ENCODE data around the gene NFKBIE.
A peak's percentile ranks its signal among the peaks of the same experiment; 100 is the strongest.

NFKBIE gene

DNA sequence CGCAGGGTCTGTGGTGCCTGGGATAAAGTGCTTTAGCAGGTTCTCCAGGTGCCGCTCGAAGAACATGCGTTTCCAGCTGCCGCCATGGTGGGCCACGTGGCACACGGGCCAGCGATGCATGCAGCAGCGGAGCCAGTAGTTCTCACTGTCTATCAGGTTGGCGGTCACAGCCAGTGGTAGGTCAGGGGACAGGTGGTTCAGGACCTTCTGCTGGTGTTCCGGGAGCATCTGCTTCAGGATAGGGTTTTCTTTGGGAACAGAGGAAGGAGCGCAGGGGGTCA lies 20.9 kb upstream of the NFKBIE start:
- Histone ChIP-seq H3K27me3 (ENCODE audit: low read depth) (peaks cover 50% of the 10 kb centered on the region), H3K4me1 (no peaks in the 10 kb centered on the region), H3K4me3 (no peak overlapping the region), H3K9me3 (no peaks in the 10 kb centered on the region), H3K36me3 (replicated peaks) (no peaks in the 10 kb centered on the region)
- DNase-seq (ENCODE audit: low spot score in 2 of 2), result no peak
- in situ Hi-C loops (cut with MboI; ENCODE audit: low sequenced_read_pairs), result no loop called here

DNA sequence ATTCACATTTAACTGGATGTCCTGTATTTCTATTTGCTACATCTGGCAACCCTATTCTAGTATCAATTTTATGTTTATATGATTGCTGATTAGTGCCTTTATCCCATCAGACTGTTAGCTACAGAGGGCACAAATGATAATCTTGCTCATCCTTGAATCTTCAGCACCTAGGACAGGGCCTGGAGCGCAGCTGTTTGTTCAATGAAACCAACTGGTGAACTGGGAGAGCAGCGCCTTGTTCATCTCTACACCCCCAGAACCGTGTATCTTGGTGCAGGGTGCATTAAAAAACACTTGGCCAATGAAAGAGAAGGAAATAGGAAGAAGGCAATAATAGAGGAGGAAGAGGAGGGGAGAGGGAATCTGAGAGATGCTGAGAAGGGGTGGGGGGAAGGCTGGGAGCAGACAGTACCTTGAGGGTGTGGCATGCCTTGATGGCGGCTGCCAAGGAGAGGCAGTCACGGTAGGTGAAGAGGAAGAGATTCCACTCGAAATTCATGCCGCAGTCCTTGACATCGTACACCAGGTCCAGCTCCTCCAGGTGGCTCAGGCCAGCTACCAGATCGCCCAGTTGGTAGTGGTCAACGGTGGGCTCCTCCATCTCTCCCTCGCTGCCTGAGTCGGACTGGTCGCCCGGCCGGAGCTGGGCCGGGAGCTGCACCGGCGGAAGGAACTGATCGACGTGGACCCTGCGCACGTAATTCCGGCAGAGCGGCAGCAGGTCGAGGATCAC lies 20.4 kb upstream of the NFKBIE start:
- peak in 1 of 2 experiments; percentile 44 for DNase-seq (ENCODE audit: low spot score in 2 of 2)
- in situ Hi-C loops (cut with MboI; ENCODE audit: low sequenced_read_pairs), result no loop called here

DNA sequence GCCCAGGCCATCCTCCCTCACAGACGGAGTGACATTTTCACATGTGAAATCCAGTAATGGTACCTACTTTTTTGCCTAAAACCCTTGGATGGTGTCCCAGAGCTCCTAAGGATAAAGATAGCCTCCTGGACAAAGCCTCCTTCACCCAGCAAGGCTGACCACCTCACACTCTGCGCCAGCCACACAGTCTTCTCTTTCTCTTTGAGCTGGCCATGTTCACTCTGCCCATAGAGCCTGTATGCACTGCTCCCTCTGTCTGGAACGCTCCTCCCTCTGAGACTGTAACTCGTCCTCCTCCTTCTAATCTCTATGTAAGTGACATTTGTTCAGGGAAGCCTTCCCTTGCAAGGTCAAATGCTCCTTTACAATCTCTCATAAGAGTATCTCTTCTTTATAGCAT lies 19.5 kb upstream of the NFKBIE start:
- no peaks in the 10 kb centered on the region for H3K4me1 ChIP-seq
- H3K36me3 ChIP-seq (replicated peaks), result no peaks in the 10 kb centered on the region
- in situ Hi-C loops (cut with MboI; ENCODE audit: low sequenced_read_pairs), result no loop called here

More for the DNA sequence above, 20.4 kb upstream of the NFKBIE start:
- Histone ChIP-seq H3K36me3 (replicated peaks) (no peaks in the 10 kb centered on the region), H3K27me3 (ENCODE audit: low read depth) (peaks cover 45% of the 10 kb centered on the region), H3K4me1 (no peaks in the 10 kb centered on the region), H3K4me3 (no peak overlapping the region), H3K9me3 (no peaks in the 10 kb centered on the region)

DNA sequence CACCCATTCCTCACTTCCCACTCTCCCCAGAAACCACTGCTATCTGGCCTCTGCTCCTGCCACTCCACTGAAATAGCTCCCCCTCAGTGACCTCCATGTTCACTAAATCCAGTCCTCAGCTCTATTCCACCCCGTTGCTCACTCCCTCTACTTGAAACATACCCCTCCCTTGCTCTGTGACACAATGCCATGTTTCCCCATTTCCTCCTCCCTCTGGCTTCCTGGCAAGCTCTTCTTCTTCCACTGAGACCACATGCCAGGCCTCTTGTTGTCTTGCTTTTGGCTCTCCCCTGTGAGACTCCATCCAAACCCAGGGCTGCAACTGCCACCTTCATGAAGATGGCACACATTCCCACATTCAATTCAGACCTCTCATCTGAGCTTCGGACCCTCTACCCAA lies 18.8 kb upstream of the NFKBIE start:
- in situ Hi-C loops (cut with MboI; ENCODE audit: low sequenced_read_pairs), result no loop called here
- H3K4me1 ChIP-seq, result no peaks in the 10 kb centered on the region
- no peaks in the 10 kb centered on the region for H3K36me3 ChIP-seq (replicated peaks)
- no peaks in the 10 kb centered on the region for H3K9me3 ChIP-seq
- H3K27me3 ChIP-seq (ENCODE audit: low read depth), result peaks cover 29% of the 10 kb centered on the region
- DNase-seq (ENCODE audit: low spot score in 2 of 2), result no peak
- H3K4me3 ChIP-seq, result no peak overlapping the region

More for the DNA sequence above, 19.5 kb upstream of the NFKBIE start:
- Histone ChIP-seq H3K27me3 (ENCODE audit: low read depth) (peaks cover 37% of the 10 kb centered on the region), H3K9me3 (no peaks in the 10 kb centered on the region), H3K4me3 (no peak overlapping the region)
- DNase-seq (ENCODE audit: low spot score in 2 of 2), result no peak

DNA sequence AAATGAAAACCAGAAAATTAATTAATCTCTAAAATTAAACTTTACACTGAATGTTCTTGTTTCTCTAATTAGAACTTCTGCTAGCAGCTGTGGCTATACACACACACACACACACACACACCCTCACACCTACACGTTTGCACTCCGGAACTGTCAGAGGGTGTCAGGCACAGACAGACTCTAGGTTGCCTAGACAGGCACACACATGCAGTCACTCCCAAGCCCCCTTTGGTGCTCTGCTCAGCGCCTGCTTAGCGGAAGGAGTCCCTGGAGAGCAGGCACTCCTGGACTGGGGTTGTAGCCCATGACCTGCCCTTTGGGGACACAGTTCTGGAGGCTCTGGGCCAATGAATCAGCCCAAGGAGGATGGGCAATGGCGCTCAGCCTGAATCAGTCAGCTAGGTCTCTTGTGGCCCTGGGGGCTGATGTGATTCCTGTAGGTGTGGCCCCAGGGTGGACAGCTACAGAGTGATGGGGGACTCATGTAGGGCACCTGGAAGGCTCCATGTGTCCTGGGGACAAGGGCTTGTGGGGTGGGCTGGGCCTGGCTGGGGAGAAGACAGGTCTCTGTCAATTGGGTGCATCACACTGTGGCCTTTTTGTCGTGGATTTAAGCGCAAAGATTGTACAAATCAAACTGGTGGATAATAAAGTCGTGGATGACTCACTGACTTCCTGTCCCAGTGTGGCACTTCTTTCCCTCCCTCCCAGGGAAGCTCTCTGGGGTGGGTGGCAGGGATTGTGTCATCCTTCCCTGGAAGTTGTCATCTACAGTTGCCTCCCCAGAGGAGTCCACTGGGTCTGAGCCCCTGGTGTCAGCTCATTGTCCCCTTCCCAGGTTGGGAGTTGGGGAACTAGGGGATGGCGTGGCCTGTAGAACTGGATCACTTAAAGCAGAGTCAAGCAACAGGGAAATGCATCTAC lies 13.7 kb upstream of the NFKBIE start:
- in situ Hi-C loops (cut with MboI; ENCODE audit: low sequenced_read_pairs), result no loop called here
- no peaks in the 10 kb centered on the region for H3K9me3 ChIP-seq
- H3K36me3 ChIP-seq (replicated peaks), result no peaks in the 10 kb centered on the region
- H3K4me1 ChIP-seq, result no peaks in the 10 kb centered on the region
- no peak for DNase-seq (ENCODE audit: low spot score in 2 of 2)
- H3K27me3 ChIP-seq (ENCODE audit: low read depth), result peaks cover 17% of the 10 kb centered on the region
- no peak overlapping the region for H3K4me3 ChIP-seq

DNA sequence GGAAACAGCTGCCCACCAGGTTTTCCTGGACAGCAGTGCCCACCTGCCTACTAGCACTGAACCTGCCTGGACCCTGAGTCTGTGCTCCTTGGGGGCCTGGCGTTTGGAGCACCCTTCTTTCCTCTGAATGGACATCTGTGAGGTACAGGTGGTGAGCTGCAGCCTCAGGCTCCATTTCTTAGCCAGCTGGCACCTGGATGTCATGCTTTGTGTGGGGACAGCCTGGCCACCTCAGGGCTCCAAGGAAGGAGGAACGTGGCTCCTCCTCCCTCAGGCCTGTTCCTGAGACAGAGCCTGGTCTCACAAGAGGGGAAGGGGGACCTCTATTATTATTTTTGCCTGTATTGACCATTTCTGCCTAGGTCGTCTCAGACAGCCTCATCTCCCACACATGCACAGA lies 13.0 kb upstream of the NFKBIE start:
- H3K36me3 ChIP-seq (replicated peaks), result no peaks in the 10 kb centered on the region
- no peak overlapping the region for H3K4me3 ChIP-seq
- no peak for DNase-seq (ENCODE audit: low spot score in 2 of 2)
- no peaks in the 10 kb centered on the region for H3K4me1 ChIP-seq
- in situ Hi-C loops (cut with MboI; ENCODE audit: low sequenced_read_pairs), result no loop called here
- no peaks in the 10 kb centered on the region for H3K9me3 ChIP-seq
- peaks cover 9% of the 10 kb centered on the region for H3K27me3 ChIP-seq (ENCODE audit: low read depth)

DNA sequence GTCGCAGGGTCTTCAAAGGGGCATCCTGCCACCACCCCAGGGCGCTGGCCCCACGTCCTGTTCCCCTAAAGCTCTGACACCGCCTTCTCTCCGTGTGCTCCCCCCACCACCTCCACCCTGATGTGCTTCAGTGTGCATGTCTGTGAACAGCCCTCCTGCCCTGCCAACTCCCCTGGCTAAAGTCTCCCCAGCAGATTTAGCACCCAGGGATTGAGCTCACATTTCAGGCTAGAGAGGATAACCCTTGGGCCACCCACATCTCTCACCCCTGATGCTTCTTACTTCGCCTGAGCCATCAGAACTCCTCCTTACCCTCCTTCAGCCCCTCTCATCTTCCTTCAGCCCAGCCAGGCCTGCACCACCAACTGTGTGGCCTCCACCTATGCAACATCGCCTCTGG lies 12.4 kb upstream of the NFKBIE start:
- in situ Hi-C loops (cut with MboI; ENCODE audit: low sequenced_read_pairs), result no loop called here
- DNase-seq (ENCODE audit: low spot score in 2 of 2), result no peak
- no peaks in the 10 kb centered on the region for H3K36me3 ChIP-seq (replicated peaks)
- no peaks in the 10 kb centered on the region for H3K9me3 ChIP-seq
- peaks cover 6% of the 10 kb centered on the region for H3K27me3 ChIP-seq (ENCODE audit: low read depth)
- H3K4me3 ChIP-seq, result no peak overlapping the region
- H3K4me1 ChIP-seq, result no peaks in the 10 kb centered on the region

DNA sequence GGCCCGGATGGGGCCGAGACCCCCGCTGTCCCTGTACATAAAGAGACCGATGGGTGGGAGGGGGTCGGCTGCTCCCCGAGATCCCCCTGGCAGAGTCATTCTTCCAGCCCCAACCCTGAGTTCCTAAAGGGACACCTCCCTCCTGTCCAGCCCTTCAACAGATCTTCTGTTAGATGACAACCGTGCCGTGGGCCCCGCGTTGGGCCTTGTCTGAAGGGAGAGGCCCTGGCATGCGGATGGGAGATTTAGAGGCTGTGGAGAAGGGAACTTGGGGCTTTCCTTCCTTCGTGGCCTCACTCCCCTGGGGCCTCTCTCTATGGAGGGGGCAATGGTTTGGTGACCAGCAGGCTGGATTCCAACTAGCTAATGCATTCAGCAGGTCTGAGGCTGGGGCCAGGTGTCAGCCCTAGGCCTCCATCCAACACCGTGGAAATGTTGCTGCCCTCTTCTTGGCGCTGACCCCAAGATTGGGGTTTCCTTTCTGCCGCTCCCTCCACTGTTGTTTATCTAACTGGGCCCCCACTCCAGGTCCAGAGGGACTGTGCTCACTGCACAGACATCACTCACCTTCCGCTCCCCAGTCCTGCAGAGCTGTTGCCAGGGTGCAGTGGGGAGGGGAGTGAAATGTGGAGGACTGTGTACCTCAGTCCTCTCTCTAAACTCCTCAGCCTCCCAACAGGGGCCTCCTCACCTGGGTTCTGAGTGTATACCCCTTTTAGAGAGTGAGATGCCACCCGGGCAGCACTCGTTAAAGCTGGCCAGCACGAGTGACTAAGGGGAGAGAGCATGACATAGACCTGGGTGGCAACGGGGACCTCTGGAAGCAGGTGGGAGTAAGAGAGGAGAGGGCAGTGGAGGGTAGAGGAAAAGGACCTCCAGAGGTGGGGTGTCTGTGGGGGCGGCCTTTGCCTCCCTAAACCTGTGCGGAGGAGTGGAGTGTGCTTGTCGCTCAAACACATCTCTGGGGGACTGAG lies 11.6 kb upstream of the NFKBIE start:
- in situ Hi-C loops (cut with MboI; ENCODE audit: low sequenced_read_pairs), result no loop called here

DNA sequence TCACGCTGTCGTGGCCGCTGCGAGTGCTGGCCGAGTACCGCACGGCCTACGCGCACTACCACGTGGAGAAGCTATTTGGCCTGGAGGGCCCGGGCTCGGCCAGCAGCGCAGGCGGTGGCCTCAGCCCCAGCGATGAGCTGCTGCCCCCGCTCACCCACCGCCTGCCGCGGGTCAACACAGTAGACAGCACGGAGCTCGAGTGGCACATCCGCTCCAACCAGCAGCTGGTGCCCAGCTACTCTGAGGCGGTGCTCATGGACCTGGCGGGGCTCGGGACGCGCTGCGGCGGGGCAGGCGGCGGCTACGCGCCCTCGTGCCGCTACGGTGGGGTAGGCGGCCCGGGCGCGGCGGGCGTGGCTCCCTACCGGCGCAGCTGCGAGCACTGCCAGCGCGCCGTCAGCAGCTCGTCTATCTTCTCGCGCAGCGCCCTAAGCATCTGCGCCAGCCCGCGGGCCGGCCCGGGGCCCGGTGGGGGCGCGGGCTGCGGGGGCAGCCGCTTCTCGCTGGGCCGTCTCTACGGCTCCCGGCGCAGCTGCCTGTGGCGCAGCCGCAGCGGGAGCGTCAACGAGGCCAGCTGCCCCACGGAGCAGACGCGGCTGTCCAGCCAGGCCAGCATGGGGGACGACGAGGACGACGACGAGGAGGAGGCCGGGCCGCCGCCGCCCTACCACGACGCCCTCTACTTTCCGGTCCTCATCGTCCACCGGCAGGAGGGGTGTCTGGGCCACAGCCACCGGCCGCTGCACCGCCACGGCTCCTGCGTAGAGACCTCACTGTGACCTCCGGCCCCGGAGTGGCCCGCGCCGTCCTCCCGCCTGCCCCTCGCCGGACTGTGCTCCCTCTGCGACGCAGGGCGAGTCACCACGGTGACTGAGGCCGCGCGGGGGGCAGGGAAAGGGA lies 10.6 kb upstream of the NFKBIE start:
- DNase-seq (ENCODE audit: low spot score in 2 of 2), result no peak
- Histone ChIP-seq H3K9me3 (no peaks in the 10 kb centered on the region), H3K4me3 (no peak overlapping the region), H3K4me1 (no peaks in the 10 kb centered on the region), H3K27me3 (ENCODE audit: low read depth) (peaks cover 6% of the 10 kb centered on the region; the same call in 1 of the 2 replicates), H3K36me3 (replicated peaks) (no peaks in the 10 kb centered on the region)
- in situ Hi-C loops (cut with MboI; ENCODE audit: low sequenced_read_pairs), result no loop called here

More for the DNA sequence above, 11.6 kb upstream of the NFKBIE start:
- Histone ChIP-seq H3K9me3 (no peaks in the 10 kb centered on the region), H3K4me3 (no peak overlapping the region), H3K27me3 (ENCODE audit: low read depth) (peaks cover 6% of the 10 kb centered on the region; the same call in 1 of the 2 replicates), H3K36me3 (replicated peaks) (no peaks in the 10 kb centered on the region), H3K4me1 (no peaks in the 10 kb centered on the region)
- DNase-seq (ENCODE audit: low spot score in 2 of 2), result no peak

DNA sequence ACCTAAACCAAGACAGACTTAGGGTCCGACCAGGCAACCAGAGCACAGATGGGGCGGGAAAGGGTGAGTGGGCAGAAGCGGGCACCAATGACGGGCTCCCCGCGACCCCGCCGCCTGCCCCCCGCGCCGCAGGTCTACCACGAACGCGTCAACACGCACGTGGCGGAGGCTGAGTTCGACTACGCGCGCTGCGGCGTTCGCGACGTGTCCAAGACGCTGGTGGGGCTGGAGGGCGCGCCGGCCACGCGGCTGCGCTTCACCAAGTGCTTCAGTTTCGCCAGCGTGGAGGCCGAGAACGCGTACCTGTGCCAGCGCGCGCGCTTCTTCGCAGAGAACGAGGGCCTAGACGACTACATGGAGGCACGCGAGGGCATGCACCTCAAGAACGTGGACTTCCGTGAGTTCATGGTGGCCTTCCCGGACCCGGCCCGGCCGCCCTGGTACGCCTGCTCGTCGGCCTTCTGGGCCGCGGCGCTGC lies 10.0 kb upstream of the NFKBIE start:
- Histone ChIP-seq H3K4me3 (no peak overlapping the region), H3K4me1 (no peaks in the 10 kb centered on the region), H3K36me3 (replicated peaks) (no peaks in the 10 kb centered on the region), H3K9me3 (no peaks in the 10 kb centered on the region), H3K27me3 (ENCODE audit: low read depth) (peaks cover 6% of the 10 kb centered on the region; the same call in 1 of the 2 replicates)
- in situ Hi-C loops (cut with MboI; ENCODE audit: low sequenced_read_pairs), result no loop called here
- DNase-seq (ENCODE audit: low spot score in 2 of 2), result no peak

DNA sequence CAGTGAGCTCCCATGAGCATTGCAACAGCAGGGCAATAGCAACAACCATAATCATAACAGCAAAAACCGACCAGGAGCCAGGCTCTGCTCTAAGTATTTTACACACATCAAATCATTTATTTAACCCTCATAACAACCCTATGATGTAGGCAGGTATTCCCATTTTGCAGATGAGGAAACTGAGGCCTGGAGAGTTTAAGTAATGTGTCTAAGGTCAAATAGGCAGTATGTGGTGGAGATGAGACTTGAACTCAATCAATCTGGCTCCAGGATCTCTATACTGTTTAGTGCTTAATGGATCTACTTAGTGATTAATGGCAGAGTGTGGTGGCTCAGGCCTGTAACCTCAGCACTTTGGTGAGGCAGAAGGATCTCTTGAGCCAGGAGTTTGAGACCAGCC lies 8.3 kb upstream of the NFKBIE start:
- Histone ChIP-seq H3K27me3 (ENCODE audit: low read depth) (peaks cover 13% of the 10 kb centered on the region), H3K36me3 (replicated peaks) (no peaks in the 10 kb centered on the region), H3K4me3 (no peak overlapping the region), H3K4me1 (no peaks in the 10 kb centered on the region), H3K9me3 (no peaks in the 10 kb centered on the region)
- in situ Hi-C loops (cut with MboI; ENCODE audit: low sequenced_read_pairs), result no loop called here
- no peak for DNase-seq (ENCODE audit: low spot score in 2 of 2)

DNA sequence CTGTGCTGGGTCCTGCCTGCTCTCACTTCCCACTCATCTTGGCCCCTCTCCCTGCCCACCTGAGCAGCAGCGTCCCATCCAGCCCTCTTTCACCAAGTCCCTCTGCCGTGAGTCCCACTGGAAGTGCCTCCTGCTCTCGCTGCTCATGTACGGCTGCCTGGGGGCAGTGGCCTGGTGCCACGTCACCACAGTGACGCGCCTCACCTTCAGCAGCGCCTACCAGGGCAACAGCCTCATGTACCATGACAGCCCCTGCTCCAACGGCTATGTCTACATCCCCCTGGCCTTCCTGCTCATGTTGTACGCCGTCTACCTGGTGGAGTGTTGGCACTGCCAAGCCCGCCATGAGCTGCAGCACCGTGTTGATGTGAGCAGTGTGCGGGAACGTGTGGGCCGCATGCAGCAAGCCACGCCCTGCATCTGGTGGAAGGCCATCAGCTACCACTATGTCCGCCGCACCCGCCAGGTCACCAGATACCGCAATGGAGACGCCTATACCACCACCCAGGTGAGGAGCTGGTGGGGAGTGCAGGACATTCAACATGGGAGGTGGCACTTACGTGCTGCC lies 7.7 kb upstream of the NFKBIE start:
- Histone ChIP-seq H3K4me1 (no peaks in the 10 kb centered on the region), H3K36me3 (replicated peaks) (no peaks in the 10 kb centered on the region), H3K9me3 (no peaks in the 10 kb centered on the region), H3K4me3 (no peak overlapping the region), H3K27me3 (ENCODE audit: low read depth) (peaks cover 13% of the 10 kb centered on the region)
- in situ Hi-C loops (cut with MboI; ENCODE audit: low sequenced_read_pairs), result no loop called here
- DNase-seq (ENCODE audit: low spot score in 2 of 2), result no peak
